HEK293 (cell line): Measurements from ENCODE around the gene LNPEP.

ENCODE experiments used
- CTCF ChIA-PET: fragments of 350-600 bp; formaldehyde crosslinking; extraction: SDS; loops from one replicate; lab custom pipeline; 2021; ENCODE audit warnings: antibody characterized with exemption; lab: Yijun Ruan, JAX
- POLR2A ChIA-PET: fragments of 300-600 bp; formaldehyde crosslinking; extraction: SDS; loops from one replicate; lab custom pipeline; 2020; ENCODE audit warnings: antibody characterized with exemption, inconsistent platforms; lab: Yijun Ruan, JAX
- H3K27ac ChIP-seq: fragments of 200-500 bp; sonication (Bioruptor generic); 2 replicates; pipeline ENCODE4 v1.5.1; 2014; ENCODE audit warnings: low read depth, low read length, control low read depth, inconsistent platforms; ENCODE audit errors: extremely low read depth
- H3K36me3 ChIP-seq, 2 experiments: fragments of 200-500 bp in 1 of 2; sonication (Bioruptor generic) in 1 of 2; 1 replicate in 1 of 2; 2 replicates in 1 of 2; pipeline ENCODE4 v1.5.1; 2014 to 2017; ENCODE audit warnings: inconsistent platforms in 2 of 2, low read length in 2 of 2; ENCODE audit not compliant: control insufficient read depth in 2 of 2, insufficient read depth in 1 of 2
- H3K4me1 ChIP-seq: fragments of 200-500 bp; sonication (Bioruptor generic); 2 replicates; pipeline ENCODE4 v1.5.1; 2014; ENCODE audit warnings: mild to moderate bottlenecking, low read length, inconsistent platforms; ENCODE audit not compliant: control insufficient read depth, insufficient read depth
- H3K4me3 ChIP-seq: 2 replicates; pipeline ENCODE4 v1.5.1; 2011; ENCODE audit warnings: low read depth, mild to moderate bottlenecking, control low read depth, low read length, moderate library complexity
- H3K9me3 ChIP-seq: fragments of 200-500 bp; sonication (Bioruptor generic); 2 replicates; pipeline ENCODE4 v1.5.1; 2014; ENCODE audit warnings: low read depth, low read length, inconsistent platforms; ENCODE audit not compliant: control insufficient read depth, insufficient read depth
- KLF17 ChIP-seq: fragments of 450-650 bp; formaldehyde crosslinking; IDR thresholded peaks from 2 replicates; pipeline ENCODE4 v1.5.1; 2016; ENCODE audit warnings: missing biosample characterization, missing genetic modification characterization
- KLF9 ChIP-seq: fragments of 450-650 bp; formaldehyde crosslinking; IDR thresholded peaks from 2 replicates; pipeline ENCODE4 v1.5.1; 2016; ENCODE audit warnings: missing biosample characterization, missing genetic modification characterization, low read depth
- MYNN ChIP-seq: fragments of 450-650 bp; formaldehyde crosslinking; IDR thresholded peaks from 2 replicates; pipeline ENCODE4 v1.5.1; 2016; ENCODE audit warnings: missing biosample characterization, missing genetic modification characterization, borderline replicate concordance
- PATZ1 ChIP-seq: fragments of 450-650 bp; formaldehyde crosslinking; IDR thresholded peaks from 2 replicates; pipeline ENCODE4 v1.5.1; 2016; ENCODE audit warnings: missing biosample characterization, missing genetic modification characterization
- ZNF335 ChIP-seq: fragments of 450-650 bp; formaldehyde crosslinking; conservative IDR thresholded peaks from 2 replicates; pipeline ENCODE4 v1.5.1; 2016; ENCODE audit warnings: missing biosample characterization, missing genetic modification characterization
- ZNF473 ChIP-seq: fragments of 450-650 bp; formaldehyde crosslinking; IDR thresholded peaks from 2 replicates; pipeline ENCODE4 v1.5.1; 2017; ENCODE audit warnings: missing biosample characterization, missing genetic modification characterization
- ZNF600 ChIP-seq: fragments of 450-650 bp; formaldehyde crosslinking; IDR thresholded peaks from 2 replicates; pipeline ENCODE4 v1.5.1; 2016; ENCODE audit warnings: missing biosample characterization, missing genetic modification characterization
- ZSCAN5A ChIP-seq: fragments of 450-650 bp; formaldehyde crosslinking; IDR thresholded peaks from 2 replicates; pipeline ENCODE4 v1.5.1; 2016; ENCODE audit warnings: missing biosample characterization, missing genetic modification characterization
- ZXDB ChIP-seq: fragments of 450-650 bp; formaldehyde crosslinking; IDR thresholded peaks from 2 replicates; pipeline ENCODE4 v1.5.1; 2016; ENCODE audit warnings: missing biosample characterization, missing genetic modification characterization
- TF ChIP-seq, protein P1 (sequence below): fragments of 450-650 bp; formaldehyde crosslinking; IDR thresholded peaks from 2 replicates; pipeline ENCODE4 v1.5.1; 2016; ENCODE audit warnings: missing biosample characterization, missing genetic modification characterization, borderline replicate concordance
- TF ChIP-seq, protein P2 (sequence below): fragments of 450-650 bp; formaldehyde crosslinking; IDR thresholded peaks from 2 replicates; pipeline ENCODE4 v1.5.1; 2016; ENCODE audit warnings: missing biosample characterization, missing genetic modification characterization
- TF ChIP-seq, protein P3 (sequence below): fragments of 450-650 bp; formaldehyde crosslinking; conservative IDR thresholded peaks from 2 replicates; pipeline ENCODE4 v1.5.1; 2016; ENCODE audit warnings: low read depth, missing biosample characterization, missing genetic modification characterization
- TF ChIP-seq, protein P4 (sequence below): fragments of 450-650 bp; formaldehyde crosslinking; IDR thresholded peaks from 2 replicates; pipeline ENCODE4 v1.5.1; 2016; ENCODE audit warnings: missing biosample characterization, missing genetic modification characterization

LNPEP gene

DNA sequence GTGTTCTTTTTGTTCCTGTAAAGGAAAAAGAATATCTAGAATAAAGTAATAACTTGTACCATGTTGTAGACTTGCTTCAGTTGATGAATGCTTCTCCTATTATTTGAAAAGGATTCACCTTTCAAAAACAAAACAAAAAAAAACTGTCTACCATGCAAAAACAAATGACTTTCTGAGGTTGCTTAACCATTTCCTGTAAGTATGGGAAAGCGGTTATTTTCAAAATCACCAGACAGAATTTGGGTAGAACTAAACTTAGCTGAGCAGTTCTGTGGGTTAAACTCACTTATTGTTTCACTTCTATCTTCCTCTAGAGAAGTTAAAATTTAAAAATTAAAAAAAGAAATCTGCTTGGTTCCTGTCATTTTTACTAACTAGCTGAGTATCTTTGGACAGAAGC, 25.2 kb downstream of the LNPEP start:
- ChIA-PET CTCF (interaction anchor here (0.5 to 0.7 kb wide), 2 partner anchors 32 to 42 kb away, joined by 3 to 7 read pairs; no protein-coding TSS in a partner anchor), POLR2A (no interaction called here)
- Histone ChIP-seq H3K9me3 (no peaks in the 10 kb centered on the region), H3K4me1 (peaks cover 22% of the 10 kb centered on the region), H3K36me3 (no peaks in the 10 kb centered on the region), H3K27ac (no peak overlapping the region), H3K4me3 (no peak overlapping the region)
- TF ChIP-seq KLF17 (tag by site-specific recombination) (no peak), ZSCAN5A (tag by site-specific recombination) (no peak), MYNN (tag by site-specific recombination) (no peak), ZNF473 (tag by site-specific recombination) (no peak), KLF9 (tag by site-specific recombination) (no peak), ZXDB (no peak)
- TF ChIP-seq, protein P1, sequence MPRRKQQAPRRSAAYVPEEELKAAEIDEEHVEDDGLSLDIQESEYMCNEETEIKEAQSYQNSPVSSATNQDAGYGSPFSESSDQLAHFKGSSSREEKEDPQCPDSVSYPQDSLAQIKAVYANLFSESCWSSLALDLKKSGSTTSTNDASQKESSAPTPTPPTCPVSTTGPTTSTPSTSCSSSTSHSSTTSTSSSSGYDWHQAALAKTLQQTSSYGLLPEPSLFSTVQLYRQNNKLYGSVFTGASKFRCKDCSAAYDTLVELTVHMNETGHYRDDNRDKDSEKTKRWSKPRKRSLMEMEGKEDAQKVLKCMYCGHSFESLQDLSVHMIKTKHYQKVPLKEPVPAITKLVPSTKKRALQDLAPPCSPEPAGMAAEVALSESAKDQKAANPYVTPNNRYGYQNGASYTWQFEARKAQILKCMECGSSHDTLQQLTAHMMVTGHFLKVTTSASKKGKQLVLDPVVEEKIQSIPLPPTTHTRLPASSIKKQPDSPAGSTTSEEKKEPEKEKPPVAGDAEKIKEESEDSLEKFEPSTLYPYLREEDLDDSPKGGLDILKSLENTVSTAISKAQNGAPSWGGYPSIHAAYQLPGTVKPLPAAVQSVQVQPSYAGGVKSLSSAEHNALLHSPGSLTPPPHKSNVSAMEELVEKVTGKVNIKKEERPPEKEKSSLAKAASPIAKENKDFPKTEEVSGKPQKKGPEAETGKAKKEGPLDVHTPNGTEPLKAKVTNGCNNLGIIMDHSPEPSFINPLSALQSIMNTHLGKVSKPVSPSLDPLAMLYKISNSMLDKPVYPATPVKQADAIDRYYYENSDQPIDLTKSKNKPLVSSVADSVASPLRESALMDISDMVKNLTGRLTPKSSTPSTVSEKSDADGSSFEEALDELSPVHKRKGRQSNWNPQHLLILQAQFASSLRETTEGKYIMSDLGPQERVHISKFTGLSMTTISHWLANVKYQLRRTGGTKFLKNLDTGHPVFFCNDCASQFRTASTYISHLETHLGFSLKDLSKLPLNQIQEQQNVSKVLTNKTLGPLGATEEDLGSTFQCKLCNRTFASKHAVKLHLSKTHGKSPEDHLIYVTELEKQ (tag by site-specific recombination), result no peak
- TF ChIP-seq, protein P2, sequence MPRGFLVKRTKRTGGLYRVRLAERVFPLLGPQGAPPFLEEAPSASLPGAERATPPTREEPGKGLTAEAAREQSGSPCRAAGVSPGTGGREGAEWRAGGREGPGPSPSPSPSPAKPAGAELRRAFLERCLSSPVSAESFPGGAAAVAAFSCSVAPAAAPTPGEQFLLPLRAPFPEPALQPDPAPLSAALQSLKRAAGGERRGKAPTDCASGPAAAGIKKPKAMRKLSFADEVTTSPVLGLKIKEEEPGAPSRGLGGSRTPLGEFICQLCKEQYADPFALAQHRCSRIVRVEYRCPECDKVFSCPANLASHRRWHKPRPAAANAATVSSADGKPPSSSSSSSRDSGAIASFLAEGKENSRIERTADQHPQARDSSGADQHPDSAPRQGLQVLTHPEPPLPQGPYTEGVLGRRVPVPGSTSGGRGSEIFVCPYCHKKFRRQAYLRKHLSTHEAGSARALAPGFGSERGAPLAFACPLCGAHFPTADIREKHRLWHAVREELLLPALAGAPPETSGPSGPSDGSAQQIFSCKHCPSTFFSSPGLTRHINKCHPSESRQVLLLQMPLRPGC (tag by site-specific recombination), result no peak

GRCh38 chr5:96962540-96962991, 26.7 kb downstream of the LNPEP start:
- Histone ChIP-seq H3K36me3 (no peaks in the 10 kb centered on the region), H3K4me3 (no peak overlapping the region), H3K9me3 (no peaks in the 10 kb centered on the region), H3K27ac (0 out of 2 replicates have a peak overlapping the region, but pooled peaks have one; percentile 39), H3K4me1 (peaks cover 20% of the 10 kb centered on the region)
- POLR2A ChIA-PET, result interaction anchor here (1.4 kb wide), 1 partner anchor 27 kb away, joined by 3 read pairs; the partner anchor contains the start of gene LNPEP
- TF ChIP-seq, protein P3, sequence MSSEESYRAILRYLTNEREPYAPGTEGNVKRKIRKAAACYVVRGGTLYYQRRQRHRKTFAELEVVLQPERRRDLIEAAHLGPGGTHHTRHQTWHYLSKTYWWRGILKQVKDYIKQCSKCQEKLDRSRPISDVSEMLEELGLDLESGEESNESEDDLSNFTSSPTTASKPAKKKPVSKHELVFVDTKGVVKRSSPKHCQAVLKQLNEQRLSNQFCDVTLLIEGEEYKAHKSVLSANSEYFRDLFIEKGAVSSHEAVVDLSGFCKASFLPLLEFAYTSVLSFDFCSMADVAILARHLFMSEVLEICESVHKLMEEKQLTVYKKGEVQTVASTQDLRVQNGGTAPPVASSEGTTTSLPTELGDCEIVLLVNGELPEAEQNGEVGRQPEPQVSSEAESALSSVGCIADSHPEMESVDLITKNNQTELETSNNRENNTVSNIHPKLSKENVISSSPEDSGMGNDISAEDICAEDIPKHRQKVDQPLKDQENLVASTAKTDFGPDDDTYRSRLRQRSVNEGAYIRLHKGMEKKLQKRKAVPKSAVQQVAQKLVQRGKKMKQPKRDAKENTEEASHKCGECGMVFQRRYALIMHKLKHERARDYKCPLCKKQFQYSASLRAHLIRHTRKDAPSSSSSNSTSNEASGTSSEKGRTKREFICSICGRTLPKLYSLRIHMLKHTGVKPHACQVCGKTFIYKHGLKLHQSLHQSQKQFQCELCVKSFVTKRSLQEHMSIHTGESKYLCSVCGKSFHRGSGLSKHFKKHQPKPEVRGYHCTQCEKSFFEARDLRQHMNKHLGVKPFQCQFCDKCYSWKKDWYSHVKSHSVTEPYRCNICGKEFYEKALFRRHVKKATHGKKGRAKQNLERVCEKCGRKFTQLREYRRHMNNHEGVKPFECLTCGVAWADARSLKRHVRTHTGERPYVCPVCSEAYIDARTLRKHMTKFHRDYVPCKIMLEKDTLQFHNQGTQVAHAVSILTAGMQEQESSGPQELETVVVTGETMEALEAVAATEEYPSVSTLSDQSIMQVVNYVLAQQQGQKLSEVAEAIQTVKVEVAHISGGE (tag by site-specific recombination), result no peak
- TF ChIP-seq ZNF335 (tag by site-specific recombination), result peak; percentile 38
- TF ChIP-seq, protein P4, sequence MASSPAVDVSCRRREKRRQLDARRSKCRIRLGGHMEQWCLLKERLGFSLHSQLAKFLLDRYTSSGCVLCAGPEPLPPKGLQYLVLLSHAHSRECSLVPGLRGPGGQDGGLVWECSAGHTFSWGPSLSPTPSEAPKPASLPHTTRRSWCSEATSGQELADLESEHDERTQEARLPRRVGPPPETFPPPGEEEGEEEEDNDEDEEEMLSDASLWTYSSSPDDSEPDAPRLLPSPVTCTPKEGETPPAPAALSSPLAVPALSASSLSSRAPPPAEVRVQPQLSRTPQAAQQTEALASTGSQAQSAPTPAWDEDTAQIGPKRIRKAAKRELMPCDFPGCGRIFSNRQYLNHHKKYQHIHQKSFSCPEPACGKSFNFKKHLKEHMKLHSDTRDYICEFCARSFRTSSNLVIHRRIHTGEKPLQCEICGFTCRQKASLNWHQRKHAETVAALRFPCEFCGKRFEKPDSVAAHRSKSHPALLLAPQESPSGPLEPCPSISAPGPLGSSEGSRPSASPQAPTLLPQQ, result no peak
- 0 out of 2 replicates have a peak, but pooled peaks have one; percentile 21 for TF ChIP-seq ZNF600 (tag by site-specific recombination)
- no peak for TF ChIP-seq PATZ1 (tag by site-specific recombination)
- CTCF ChIA-PET, result interaction anchor here (0.9 to 1.4 kb wide), 2 partner anchors 35 to 626 kb away, joined by 3 to 4 read pairs; no protein-coding TSS in a partner anchor
